H1 (cell line): ENCODE data around the gene VIT. TPM values are rescaled to one million over a fixed set of nuclear protein-coding genes. Genes with fewer than 3 reads are reported as not detected.

Source experiments
- CTCF ChIA-PET: fragments of 300-600 bp; sonication (Branson Sonifier 250); formaldehyde crosslinking; loops from one replicate; lab custom pipeline; 2021; ENCODE audit not compliant: partially characterized antibody; lab: Charles Lee
- POLR2A ChIA-PET: fragments of 300-600 bp; sonication (Branson Sonifier 250); formaldehyde crosslinking; loops from one replicate; lab custom pipeline; 2021; ENCODE audit warnings: inconsistent platforms; ENCODE audit not compliant: partially characterized antibody; lab: Charles Lee
- DNase-seq, 2 experiments: peaks; one replicate each; pipeline versions ENCODE4 v3.0.0 to v3.0.0-alpha.2; 2010 to 2022; ENCODE audit warnings: low spot score in 2 of 2, low read depth in 1 of 2, mixed read lengths in 1 of 2
- FAIRE-seq: peaks from 2 replicates; lab custom pipeline; 2011; peaks lifted over from hg19 to GRCh38; lab: Jason Lieb, UNC
- H2AFZ ChIP-seq: 2 replicates; pipeline ENCODE4 v1.8.1; 2012; ENCODE audit warnings: low read length, inconsistent platforms
- H2AK5ac ChIP-seq: 2 replicates; pipeline ENCODE4 v1.6.1; 2013; ENCODE audit warnings: low read depth, low read length
- H2BK120ac ChIP-seq: replicated peaks from 2 replicates; pipeline ENCODE3; 2013; ENCODE audit warnings: low read depth, low read length, inconsistent platforms
- H2BK12ac ChIP-seq: 2 replicates; pipeline ENCODE4 v1.6.1; 2013; ENCODE audit warnings: low read depth, low read length
- H2BK15ac ChIP-seq: 2 replicates; pipeline ENCODE4 v1.6.1; 2013; ENCODE audit warnings: low read length
- H2BK20ac ChIP-seq: 2 replicates; pipeline ENCODE4 v1.6.1; 2013; ENCODE audit warnings: low read length
- H2BK5ac ChIP-seq: 2 replicates; pipeline ENCODE4 v1.6.1; 2013; ENCODE audit warnings: low read depth, low read length
- H3K14ac ChIP-seq: 2 replicates; pipeline ENCODE4 v1.6.1; 2013; ENCODE audit warnings: inconsistent platforms; ENCODE audit not compliant: insufficient read length
- H3K18ac ChIP-seq: 2 replicates; pipeline ENCODE4 v1.6.1; 2013; ENCODE audit warnings: low read length; ENCODE audit errors: extremely low read depth
- H3K23ac ChIP-seq: 2 replicates; pipeline ENCODE4 v1.6.1; 2013; ENCODE audit warnings: inconsistent platforms; ENCODE audit not compliant: insufficient read length
- H3K23me2 ChIP-seq: 2 replicates; pipeline ENCODE4 v1.6.1; 2013; ENCODE audit warnings: low read depth, low read length
- H3K27ac ChIP-seq: 2 replicates; pipeline ENCODE4 v1.6.1; 2011; ENCODE audit warnings: low read depth, low read length, inconsistent platforms
- H3K27me3 ChIP-seq, 4 experiments: replicated peaks in 1 of 4; 1 replicate in 1 of 4; 2 replicates in 3 of 4; pipeline versions ENCODE4 v1.6.1 to v1.8.1; 2011 to 2013; ENCODE audit warnings: low read length in 3 of 4, mild to moderate bottlenecking in 3 of 4, inconsistent platforms in 2 of 4, mixed read lengths in 2 of 4, moderate library complexity in 1 of 4; ENCODE audit not compliant: control insufficient read depth in 3 of 4, insufficient read depth in 3 of 4; ENCODE audit errors: extremely low read depth in 1 of 4
- H3K36me3 ChIP-seq, 4 experiments: 2 replicates each; pipeline versions ENCODE4 v1.6.1 to v1.8.1; 2011 to 2013; ENCODE audit warnings: mild to moderate bottlenecking in 4 of 4, low read length in 3 of 4, moderate library complexity in 2 of 4, control low read depth in 1 of 4, inconsistent platforms in 1 of 4; ENCODE audit not compliant: insufficient read depth in 4 of 4, control insufficient read depth in 2 of 4
- H3K4ac ChIP-seq: replicated peaks from 2 replicates; pipeline ENCODE3; 2013; ENCODE audit warnings: low read length, low read depth, mixed read lengths, inconsistent platforms; ENCODE audit not compliant: insufficient read length
- H3K4me1 ChIP-seq, 4 experiments: replicated peaks in 1 of 4; 1 replicate in 1 of 4; 2 replicates in 3 of 4; pipeline versions ENCODE4 v1.6.1 to v1.8.1; 2011 to 2013; ENCODE audit warnings: low read length in 3 of 4, inconsistent platforms in 2 of 4, mixed read lengths in 1 of 4; ENCODE audit not compliant: insufficient read depth in 4 of 4, control insufficient read depth in 3 of 4
- H3K4me2 ChIP-seq, 2 experiments: 2 replicates each; pipeline versions ENCODE4 v1.6.1 to v1.8.1; 2011 to 2013; ENCODE audit warnings: low read depth in 2 of 2, low read length in 2 of 2, control low read depth in 1 of 2, inconsistent platforms in 1 of 2, mild to moderate bottlenecking in 1 of 2; ENCODE audit not compliant: insufficient read depth in 1 of 2
- H3K4me3 ChIP-seq, 4 experiments: fragments of 200-600, 300-600 bp in 1 of 4; sonication (generic), shearing (Covaris generic), sonication (Bioruptor Twin) in 1 of 4; 2 replicates each; pipeline versions ENCODE4 v1.5.1 to v1.8.1; 2011 to 2016; ENCODE audit warnings: low read length in 4 of 4, low read depth in 3 of 4, control low read depth in 2 of 4, inconsistent platforms in 2 of 4, mild to moderate bottlenecking in 2 of 4, mixed read lengths in 1 of 4, moderate library complexity in 1 of 4; ENCODE audit not compliant: insufficient read depth in 2 of 4; ENCODE audit errors: extremely low read depth in 1 of 4
- H3K56ac ChIP-seq: replicated peaks from 2 replicates; pipeline ENCODE3; 2013; ENCODE audit warnings: low read depth, mild to moderate bottlenecking, mixed read lengths, low read length, inconsistent platforms; ENCODE audit not compliant: insufficient read length
- H3K79me1 ChIP-seq: 2 replicates; pipeline ENCODE4 v1.6.1; 2013; ENCODE audit warnings: low read depth, low read length, control low read depth
- H3K79me2 ChIP-seq, 2 experiments: 2 replicates each; pipeline versions ENCODE4 v1.6.1 to v1.8.1; 2012 to 2013; ENCODE audit warnings: low read length in 2 of 2, mild to moderate bottlenecking in 2 of 2, inconsistent platforms in 1 of 2; ENCODE audit not compliant: insufficient read depth in 2 of 2, control insufficient read depth in 1 of 2
- H3K9ac ChIP-seq, 4 experiments: replicated peaks in 1 of 4; 1 replicate in 1 of 4; 2 replicates in 3 of 4; pipeline versions ENCODE4 v1.6.1 to v1.8.1; 2011 to 2013; ENCODE audit warnings: low read depth in 3 of 4, low read length in 3 of 4, control low read depth in 2 of 4, mild to moderate bottlenecking in 2 of 4, moderate library complexity in 2 of 4, inconsistent platforms in 1 of 4; ENCODE audit errors: extremely low read depth in 1 of 4
- H3K9me3 ChIP-seq, 2 experiments: 2 replicates each; pipeline versions ENCODE4 v1.6.1 to v1.8.1; 2012 to 2013; ENCODE audit warnings: mild to moderate bottlenecking in 2 of 2, moderate library complexity in 2 of 2, control low read depth in 1 of 2, inconsistent platforms in 1 of 2, low read depth in 1 of 2, low read length in 1 of 2, mixed read lengths in 1 of 2; ENCODE audit not compliant: insufficient read depth in 2 of 2
- H4K20me1 ChIP-seq, 2 experiments: replicated peaks in 1 of 2; 2 replicates each; pipeline versions ENCODE3 to v1.8.1; 2011 to 2013; ENCODE audit warnings: inconsistent platforms in 2 of 2, low read length in 2 of 2, mild to moderate bottlenecking in 1 of 2; ENCODE audit not compliant: insufficient read depth in 2 of 2, control insufficient read depth in 1 of 2
- H4K5ac ChIP-seq: 2 replicates; pipeline ENCODE4 v1.6.1; 2013; ENCODE audit warnings: low read length, low read depth, mixed read lengths, inconsistent platforms; ENCODE audit not compliant: insufficient read length
- H4K8ac ChIP-seq: 2 replicates; pipeline ENCODE4 v1.8.0; 2013; ENCODE audit warnings: mild to moderate bottlenecking, moderate library complexity, low read length, inconsistent platforms; ENCODE audit not compliant: insufficient read depth; ENCODE audit errors: extremely low read depth
- H4K91ac ChIP-seq: replicated peaks from 2 replicates; pipeline ENCODE3; 2013; ENCODE audit warnings: low read length, mixed read lengths, inconsistent platforms; ENCODE audit not compliant: insufficient read length
- ATF2 ChIP-seq: IDR thresholded peaks from 2 replicates; pipeline ENCODE4 v1.6.1; 2012; ENCODE audit warnings: low read length, inconsistent platforms
- BCL11A ChIP-seq, 2 experiments: IDR thresholded peaks; one replicate each; pipeline ENCODE4 v1.6.1; 2011; ENCODE audit warnings: low read depth in 2 of 2, low read length in 2 of 2, mild to moderate bottlenecking in 2 of 2
- CBX8 ChIP-seq: fragments of 300-800, 300-1000 bp; sonication (generic); IDR thresholded peaks from 2 replicates; pipeline ENCODE4 v1.7.1; 2016; ENCODE audit warnings: low read depth, low read length, borderline replicate concordance
- POLR2A ChIP-seq, 2 experiments: IDR thresholded peaks; 1 replicate in 1 of 2; 2 replicates in 1 of 2; pipeline ENCODE4 v1.6.1; 2011; ENCODE audit warnings: low read depth in 2 of 2, low read length in 2 of 2, mild to moderate bottlenecking in 2 of 2; ENCODE audit errors: control extremely low read depth in 1 of 2
- POU5F1 ChIP-seq: IDR thresholded peaks from 2 replicates; pipeline ENCODE4 v1.6.1; 2011; ENCODE audit warnings: low read depth, mild to moderate bottlenecking, low read length, moderate library complexity
- RBBP5 ChIP-seq: IDR thresholded peaks from 2 replicates; pipeline ENCODE4 v1.7.1; 2012; ENCODE audit warnings: low read depth, mild to moderate bottlenecking, inconsistent platforms, low read length, moderate library complexity, borderline replicate concordance
- SP1 ChIP-seq: IDR thresholded peaks from 2 replicates; pipeline ENCODE4 v1.6.1; 2011; ENCODE audit warnings: low read depth, low read length
- WGBS, 2 experiments: shearing (Covaris generic) in 1 of 2; methylation state at CpG; one replicate each; pipeline versions ENCODE4 v1.1.6 to v1.1.7; 2013 to 2015; ENCODE audit warnings: low lambda C conversion rate in 2 of 2, mixed read lengths in 2 of 2, inconsistent platforms in 1 of 2, low coverage in 1 of 2, missing lambda C conversion rate in 1 of 2; ENCODE audit not compliant: insufficient replicate concordance in 2 of 2, insufficient coverage in 1 of 2, insufficient read length in 1 of 2; ENCODE audit errors: extremely low coverage in 1 of 2, missing lambda C conversion rate in 1 of 2; 5-methylcytosine and 5-hydroxymethylcytosine counted together
- polyA plus RNA-seq, 7 experiments: library from polyadenylated mRNA; depleted of rRNA in 3 of 7; stranded (reverse) in 5 of 7; unstranded in 2 of 7; fragments of >200 nt in 5 of 7; fragments of 200-250 nt in 2 of 7; gene quantifications; 1 replicate in 5 of 7; 2 replicates in 1 of 7; 4 replicates in 1 of 7; pipeline versions ENCODE4 v1.2.1 to v1.2.3, GENCODE V29; 2011 to 2013; ENCODE audit warnings: missing spikeins in 2 of 7, mixed read lengths in 2 of 7
- total RNA-seq: library from RNA; stranded (reverse); fragmentation: NEBNext Ultra II Directional; extraction: Animal tissue kit (Norgen Biotek cat#: 25700); gene quantifications from 2 replicates; pipeline ENCODE4 v1.2.1, GENCODE V29; 2021

Gene VIT
- total and polyA plus RNA-seq, 2 of the 8 experiments (the other 6 are each of a cell fraction or from before 2014, with no cell fraction given) = 0.03 TPM; not detected in 1

- Histone ChIP-seq H3K79me2 (no peaks in the 10 kb centered on the region), H3K23ac (no peak overlapping the region), H3K14ac (no peak overlapping the region), H3K79me1 (no peaks in the 10 kb centered on the region), H4K20me1 (no peaks in the 10 kb centered on the region), H4K91ac (no peak overlapping the region), H3K4me3 (no peak overlapping the region), H3K4ac (no peak overlapping the region), H3K4me1 (peaks cover 0 to 4% (median 2%) of the 10 kb centered on the region in 4 experiments; a peak in 1 of 7 replicates), H3K27me3 (no peaks in the 10 kb centered on the region), H2BK15ac (no peak overlapping the region), H2BK12ac (no peak overlapping the region), H3K9ac (no peak overlapping the region), H3K27ac (no peak overlapping the region), H3K36me3 (no peaks in the 10 kb centered on the region), H3K4me2 (no peak overlapping the region), H4K5ac (no peak overlapping the region), H2AK5ac (no peak overlapping the region), H2BK5ac (no peak overlapping the region), H4K8ac (no peak overlapping the region), H3K56ac (no peak overlapping the region), H3K23me2 (no peaks in the 10 kb centered on the region), H3K18ac (no peak overlapping the region), H2BK120ac (no peak overlapping the region), H3K9me3 (peaks cover 0 to 2% of the 10 kb centered on the region in 2 experiments; a peak in 1 of 4 replicates), H2BK20ac (no peak overlapping the region), H2AFZ (no peak overlapping the region)
- TF ChIP-seq POU5F1 (no peak), RBBP5 (no peak), ATF2 (no peak), BCL11A (IDR thresholded peaks at IDR 0.05; ENCODE audit: low read depth in 2 of 2, low read length in 2 of 2) (no peak), CBX8 (no peak), POLR2A (IDR thresholded peaks at IDR 0.05; ENCODE audit: control extremely low read depth in 1 of 2, low read depth in 2 of 2, low read length in 2 of 2) (no peak), SP1 (no peak)
- DNase-seq (no peak), FAIRE-seq (no peak)
- ChIA-PET POLR2A (interaction anchor here (1.0 kb wide), 1 partner anchor 108 kb away, joined by 4 read pairs; no protein-coding TSS in a partner anchor), CTCF (interaction anchor here (0.6 to 3.7 kb wide), 76 partner anchors 8 to 788 kb away, joined by 3 to 17 read pairs (median 4); partner anchors contain the start of gene CRIM1)
- 77% methylated on average over 1 of the region's 1 CpG; no CpG with 5 or more reads in 1 of the 2 experiments for WGBS, 2 experiments
These were observed 31.8 kb upstream of the VIT start for GRCh38 chr2:36664696-36665076.
